NOMO-1 treated with DMSO at 0.1 percent for 48 hours (cell line): ENCODE results near the gene ANP32B.
"Not testable (repeated sequence)": the region's sequence is repeated elsewhere in the genome, so short reads cannot be mapped to it uniquely, and the experiment has no call there.

Source experiments
- DNase-seq: peaks from one replicate; lab custom pipeline; 2025; ENCODE audit not compliant: unreplicated experiment; lab: John Stamatoyannopoulos, UW

The ANP32B gene

DNA sequence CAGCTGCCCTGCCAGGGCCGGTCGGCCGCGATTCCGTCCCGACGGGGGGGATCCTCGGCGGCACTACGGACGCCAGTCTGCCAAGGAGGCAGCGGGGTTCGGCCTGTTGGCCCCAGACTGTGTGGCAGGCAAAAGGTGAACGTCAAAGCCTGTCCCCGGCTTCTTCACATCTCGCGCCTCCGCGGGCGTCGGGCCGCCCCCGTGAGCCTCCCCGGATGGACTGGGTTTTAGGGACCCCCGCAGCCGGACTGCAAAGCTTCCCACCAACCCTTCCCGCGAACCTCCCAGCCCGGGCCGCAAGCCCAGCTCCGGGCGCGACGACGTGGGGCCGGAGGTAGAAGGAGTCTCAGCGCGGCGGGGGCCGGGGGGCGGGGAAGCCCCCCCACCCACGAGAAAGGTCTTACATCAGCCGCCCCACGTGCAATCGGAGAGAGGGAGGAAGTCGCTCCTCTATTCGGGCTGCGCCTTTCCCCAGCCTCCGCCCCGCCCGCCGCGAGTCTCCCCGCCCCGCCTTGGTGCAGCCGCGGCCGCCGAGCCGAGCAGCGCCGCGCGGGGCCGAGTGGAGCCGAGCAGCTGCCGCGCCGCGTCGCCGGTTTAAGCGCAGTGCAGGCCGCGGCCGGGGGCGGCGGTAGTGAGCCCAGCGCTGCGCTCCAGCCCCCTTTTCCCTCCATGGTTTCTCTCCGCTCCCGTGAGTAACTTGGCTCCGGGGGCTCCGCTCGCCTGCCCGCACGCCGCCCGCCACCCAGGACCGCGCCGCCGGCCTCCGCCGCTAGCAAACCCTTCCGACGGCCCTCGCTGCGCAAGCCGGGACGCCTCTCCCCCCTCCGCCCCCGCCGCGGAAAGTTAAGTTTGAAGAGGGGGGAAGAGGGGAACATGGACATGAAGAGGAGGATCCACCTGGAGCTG, at the start of gene ANP32B:
TSS of gene ANP32B (plus strand) at position 659 of the 906 bp plus-strand sequence. CDS start at position 874, 215 bp downstream.
- DNase-seq, result peak; percentile 90

DNA sequence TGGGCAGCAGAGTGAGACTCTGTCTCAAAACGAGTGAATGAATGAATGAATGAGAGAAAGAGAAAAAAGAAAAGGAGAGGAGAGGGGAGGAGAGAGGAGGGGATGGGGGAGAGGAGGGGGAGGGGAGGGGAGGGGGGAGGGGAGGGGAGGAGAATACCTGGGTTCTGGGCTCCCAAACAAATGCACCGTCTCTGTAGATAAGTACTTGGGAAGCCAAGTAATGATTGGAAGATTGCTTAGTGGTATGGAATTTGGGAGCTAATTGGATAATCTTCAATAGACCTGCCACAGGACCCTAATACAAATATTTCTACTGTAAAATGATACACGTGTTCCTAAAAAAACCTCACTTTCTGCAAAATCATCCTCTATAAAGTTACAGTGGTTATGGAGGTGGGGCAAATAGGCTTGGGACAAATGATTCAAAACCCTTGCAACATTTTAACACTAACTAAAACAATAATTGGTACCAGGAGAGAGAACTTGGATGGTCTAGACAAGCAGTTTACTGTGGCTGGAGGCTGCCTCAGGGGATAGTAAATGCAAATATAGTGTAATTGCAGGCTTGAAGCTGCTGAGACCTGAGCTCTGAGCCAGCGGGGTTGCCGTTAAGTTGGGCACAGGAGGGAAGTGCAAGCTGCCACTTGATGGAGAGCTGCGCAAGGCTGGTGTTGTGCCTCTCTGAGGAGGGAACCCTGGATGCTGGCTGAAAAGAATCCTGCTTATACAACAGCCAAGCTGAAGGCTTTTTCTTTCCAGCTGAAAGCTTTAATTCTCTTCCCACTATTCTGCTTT, 48.6 kb upstream of the ANP32B start:
- DNase-seq, result no peak

DNA sequence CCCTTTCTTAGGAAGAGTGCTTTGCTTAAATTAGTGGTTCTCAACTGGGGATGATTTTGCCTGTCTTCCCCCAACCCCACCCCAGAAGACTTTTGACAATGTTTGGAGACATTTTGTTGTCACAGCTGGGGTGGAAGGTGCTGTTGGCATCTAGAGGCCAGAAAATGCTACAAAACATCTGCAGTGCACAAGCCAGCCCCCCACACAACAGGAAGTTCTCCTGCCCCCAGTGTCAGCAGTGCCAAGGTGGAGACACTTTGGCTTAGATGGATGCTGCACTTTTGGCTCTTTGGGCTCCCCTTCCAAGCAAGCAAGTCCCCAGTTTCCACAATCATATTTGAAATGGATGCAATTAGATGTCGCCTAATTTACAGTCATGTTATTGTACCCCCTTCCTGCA, 47.9 kb upstream of the ANP32B start:
- DNase-seq, result no peak

DNA sequence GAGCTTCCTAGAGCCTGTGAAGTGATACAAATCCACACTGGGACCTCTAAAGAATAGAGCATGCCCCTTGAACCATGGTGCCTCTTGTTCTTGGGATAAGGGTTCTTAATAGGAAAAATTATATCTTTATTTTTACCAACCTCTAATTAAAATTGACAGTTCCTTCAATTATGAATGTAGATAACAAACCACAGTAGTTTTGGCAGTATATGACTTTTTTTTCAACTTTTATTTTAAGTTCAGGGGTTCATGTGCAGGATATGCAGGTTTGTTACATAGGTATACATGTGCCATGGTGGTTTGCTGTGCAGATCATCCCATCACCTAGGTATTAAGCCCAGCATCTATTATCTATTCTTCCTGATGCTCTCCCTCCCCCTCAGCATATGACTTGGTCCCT, 46.1 kb upstream of the ANP32B start:
- DNase-seq, result no peak

DNA sequence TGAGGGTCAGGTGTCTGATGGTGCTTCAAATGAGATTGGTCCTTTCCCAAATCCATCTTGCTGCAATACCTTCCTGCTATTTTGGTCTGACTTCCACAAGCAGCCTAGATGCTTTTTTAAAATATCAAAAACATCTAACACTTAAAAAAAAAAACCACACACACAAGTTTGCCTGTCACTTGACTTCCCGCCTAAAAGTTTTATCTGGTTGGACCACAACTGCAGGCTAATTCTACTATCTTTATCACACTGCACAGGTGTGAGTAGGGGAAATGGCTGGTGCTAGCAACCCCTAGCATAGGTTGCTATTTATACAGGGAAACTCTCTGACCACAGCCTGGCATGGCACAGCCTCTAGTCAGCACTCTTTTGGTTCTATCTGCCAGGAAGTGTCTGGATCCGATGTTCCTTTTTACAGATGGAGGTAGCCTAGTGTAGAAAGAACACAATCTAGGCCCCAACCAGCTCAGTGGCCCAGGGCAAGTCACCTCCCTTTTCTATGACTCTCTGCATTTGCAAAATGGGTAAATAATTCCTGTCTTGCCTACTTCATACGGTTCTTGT, 45.0 kb upstream of the ANP32B start, which contains the start of gene HEMGN:
TSS of gene HEMGN (minus strand) at position 92 of the 564 bp plus-strand sequence. CDS start at position 56, 36 bp downstream.
- DNase-seq, result no peak

DNA sequence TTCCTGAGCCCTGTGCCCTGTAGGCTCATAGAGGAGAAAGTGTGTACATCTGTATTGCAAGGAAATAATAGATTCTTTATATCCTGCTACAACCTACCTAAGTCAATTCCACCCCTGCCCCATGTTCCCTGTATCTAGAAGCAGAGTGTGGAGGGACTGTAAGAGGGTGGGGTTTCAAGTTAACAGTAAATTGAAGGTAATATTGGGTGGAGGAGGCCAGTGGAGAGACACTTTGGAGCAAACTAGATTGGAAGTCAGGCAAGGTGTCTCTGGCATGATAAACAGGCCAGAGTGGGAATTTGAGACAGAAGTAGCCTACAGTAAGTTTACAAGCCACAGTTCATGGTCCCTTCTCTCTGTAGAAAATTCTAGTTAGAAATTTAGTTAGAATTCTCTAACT, 42.9 kb upstream of the ANP32B start:
- DNase-seq, result no peak

DNA sequence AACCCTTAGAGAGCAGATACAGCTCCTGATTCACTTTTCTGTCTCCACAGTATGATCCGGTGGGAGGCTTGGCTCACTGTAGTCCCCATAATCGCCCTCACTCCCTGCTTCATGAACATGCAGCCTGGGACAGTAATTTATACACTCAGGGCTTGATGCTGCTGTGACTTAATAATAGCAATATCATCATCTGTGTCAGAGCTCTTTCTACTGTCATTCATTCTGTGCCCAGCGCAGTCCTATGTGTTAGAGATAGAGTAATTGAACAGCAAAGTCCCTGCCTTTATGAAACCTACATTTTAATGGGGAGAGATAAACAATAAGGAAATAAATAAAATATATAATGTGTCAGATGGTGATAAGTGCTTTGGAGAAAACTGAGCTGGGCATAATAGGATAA, 42.4 kb upstream of the ANP32B start:
- DNase-seq, result no peak

DNA sequence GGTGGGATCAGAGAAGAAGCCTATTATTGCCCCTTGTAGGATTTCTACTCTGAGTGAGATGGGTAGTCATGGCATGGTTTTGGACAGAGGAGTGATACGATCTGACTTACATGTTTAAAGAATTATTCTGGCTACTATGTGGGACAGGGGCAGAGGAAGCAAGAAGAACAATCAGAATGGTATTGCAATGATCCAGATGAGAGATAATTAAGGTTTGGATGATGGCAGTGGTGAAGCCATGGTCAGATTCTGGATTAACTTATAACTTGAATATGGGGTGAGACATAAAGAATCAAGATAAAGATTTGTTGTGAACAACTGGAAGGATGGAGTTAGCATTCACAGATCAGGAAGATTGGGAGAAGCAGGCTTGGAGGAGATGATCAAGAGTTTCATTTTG, 41.8 kb upstream of the ANP32B start:
- DNase-seq, result no peak

DNA sequence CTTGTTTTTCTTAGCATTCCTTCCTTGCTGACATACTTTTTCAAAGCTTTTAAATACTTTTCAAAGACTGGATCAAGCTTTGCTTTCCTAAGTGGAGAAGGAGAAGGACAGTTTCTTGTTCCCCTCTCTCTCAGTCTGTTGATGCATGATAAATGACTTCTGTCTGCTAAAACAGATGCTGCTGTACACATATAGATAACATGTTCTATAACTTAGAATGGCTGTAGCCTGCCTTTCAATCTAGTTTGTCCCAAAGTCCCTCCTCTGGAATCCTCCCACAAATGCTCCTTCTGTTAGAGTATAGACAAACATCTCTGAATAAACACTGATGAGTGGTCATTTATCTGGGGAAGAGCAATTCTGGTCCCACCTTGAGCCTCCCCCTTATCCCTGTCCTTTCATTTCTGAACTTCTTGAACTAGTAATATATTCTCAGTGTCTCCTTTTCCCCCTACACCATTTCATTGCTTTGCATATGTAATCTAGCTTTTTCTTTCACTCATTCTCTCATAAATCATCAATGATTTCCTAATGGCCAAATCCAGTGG, 39.8 kb upstream of the ANP32B start:
- DNase-seq, result peak; percentile 61

DNA sequence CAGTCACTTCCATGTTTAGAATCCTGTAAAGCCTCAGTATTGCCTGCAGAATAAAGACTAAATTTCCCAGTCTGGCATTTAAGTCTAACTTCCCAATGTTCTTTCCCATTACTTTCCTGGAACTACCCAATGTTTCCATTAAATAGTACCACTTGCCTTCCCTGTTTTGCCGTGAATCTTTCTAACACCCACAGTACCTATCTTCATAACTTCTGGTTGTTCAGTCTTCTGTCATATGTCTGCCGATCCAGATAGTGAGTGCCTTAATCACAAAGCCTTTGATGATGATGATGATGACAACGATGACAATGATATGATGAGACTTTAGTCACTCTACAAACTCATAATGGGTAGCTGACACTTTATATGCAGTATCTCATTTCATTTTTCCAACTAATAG, 38.5 kb upstream of the ANP32B start:
- no peak for DNase-seq

DNA sequence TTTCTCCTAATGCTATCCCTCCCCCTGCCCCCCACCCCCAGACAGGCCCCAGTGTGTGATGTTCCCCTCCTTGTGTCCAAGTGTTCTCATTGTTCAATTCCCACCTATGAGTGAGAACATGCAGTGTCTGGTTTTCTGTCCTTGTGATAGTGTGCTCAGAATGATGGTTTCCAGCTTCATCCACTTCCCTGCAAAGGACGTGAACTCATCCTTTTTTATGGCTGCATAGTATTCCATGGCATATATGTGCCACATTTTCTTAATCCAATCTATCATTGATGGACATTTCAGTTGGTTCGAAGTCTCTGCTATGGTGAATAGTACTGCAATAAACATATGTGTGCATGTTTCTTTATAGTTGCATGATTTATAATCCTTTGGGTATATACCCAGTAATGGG, 37.7 kb upstream of the ANP32B start:
- DNase-seq, result not testable (repeated sequence)

DNA sequence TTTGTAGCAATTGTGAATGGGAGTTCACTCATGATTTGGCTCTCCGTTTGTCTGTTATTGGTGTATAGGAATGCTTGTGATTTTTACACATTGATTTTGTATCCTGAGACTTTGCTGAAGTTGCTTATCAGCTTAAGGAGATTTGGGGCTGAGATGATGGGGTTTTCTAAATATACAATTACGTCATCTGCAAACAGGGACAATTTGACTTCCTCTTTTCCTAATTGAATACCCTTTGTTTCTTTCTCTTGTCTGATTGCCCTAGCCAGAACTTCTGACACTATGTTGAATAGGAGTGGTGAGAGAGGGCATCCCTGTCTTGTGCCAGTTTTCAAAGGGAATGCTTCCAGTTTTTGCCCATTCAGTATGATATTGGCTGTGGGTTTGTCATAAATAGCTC, 36.0 kb upstream of the ANP32B start:
- DNase-seq, result not testable (repeated sequence)

DNA sequence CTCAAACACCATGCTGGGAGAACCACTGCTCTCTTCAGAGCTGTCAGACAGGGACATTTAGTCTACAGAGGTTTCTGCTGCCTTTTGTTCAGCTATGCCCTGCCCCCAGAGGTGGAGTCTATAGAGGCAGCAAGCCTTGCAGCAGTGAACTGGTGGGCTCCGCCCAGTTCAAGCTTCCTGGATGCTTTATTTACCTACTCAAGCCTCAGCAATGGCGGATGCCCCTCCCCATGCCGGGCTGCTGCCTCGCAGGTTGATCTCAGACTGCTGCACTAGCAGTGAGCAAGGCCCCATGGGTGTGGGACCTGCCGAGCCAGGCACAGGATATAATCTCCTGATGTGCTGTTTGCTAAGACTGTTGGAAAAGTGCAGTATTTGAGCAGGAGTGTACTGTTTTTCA, 32.3 kb upstream of the ANP32B start:
- DNase-seq, result not testable (repeated sequence)

DNA sequence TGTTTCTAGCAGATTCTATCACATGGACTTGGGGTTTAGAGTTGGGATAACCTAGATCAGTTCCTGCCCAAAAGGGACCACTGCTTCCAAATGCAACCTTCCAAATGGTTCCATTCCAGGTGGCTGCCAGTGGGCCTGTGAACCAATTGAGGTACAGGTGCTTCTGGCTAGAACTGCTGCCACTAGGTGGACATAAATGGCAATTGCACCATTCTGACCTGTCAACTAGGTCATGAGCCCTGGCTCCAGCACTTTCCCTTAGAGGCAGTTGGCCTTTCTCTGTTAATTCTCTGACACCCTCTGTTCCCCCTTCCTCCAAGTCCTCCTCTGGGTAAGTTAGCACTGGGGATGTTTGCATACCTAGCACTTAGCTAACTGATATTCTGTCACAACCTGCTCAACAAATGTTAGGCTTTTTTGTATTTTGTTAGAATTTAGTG, 28.6 kb upstream of the ANP32B start:
- peak; percentile 35 for DNase-seq

DNA sequence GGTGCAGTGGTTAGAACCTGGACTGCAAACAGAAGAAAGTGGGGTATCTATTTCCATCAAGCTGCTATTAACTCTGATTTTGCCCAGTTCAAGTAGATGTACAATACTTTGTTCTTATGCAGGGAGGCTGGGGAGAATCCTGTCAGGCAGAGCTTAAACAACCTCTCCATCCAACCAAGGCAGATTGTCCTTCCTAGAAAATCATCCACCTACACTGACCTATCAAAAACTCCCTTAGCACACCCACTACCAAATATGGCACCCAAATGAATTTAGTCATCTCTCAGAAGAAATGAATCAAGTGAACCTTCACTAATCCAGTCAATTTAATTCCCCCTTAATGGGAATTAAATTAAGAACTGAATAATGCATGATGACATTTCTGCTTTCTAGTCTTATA, 26.8 kb upstream of the ANP32B start:
- no peak for DNase-seq

DNA sequence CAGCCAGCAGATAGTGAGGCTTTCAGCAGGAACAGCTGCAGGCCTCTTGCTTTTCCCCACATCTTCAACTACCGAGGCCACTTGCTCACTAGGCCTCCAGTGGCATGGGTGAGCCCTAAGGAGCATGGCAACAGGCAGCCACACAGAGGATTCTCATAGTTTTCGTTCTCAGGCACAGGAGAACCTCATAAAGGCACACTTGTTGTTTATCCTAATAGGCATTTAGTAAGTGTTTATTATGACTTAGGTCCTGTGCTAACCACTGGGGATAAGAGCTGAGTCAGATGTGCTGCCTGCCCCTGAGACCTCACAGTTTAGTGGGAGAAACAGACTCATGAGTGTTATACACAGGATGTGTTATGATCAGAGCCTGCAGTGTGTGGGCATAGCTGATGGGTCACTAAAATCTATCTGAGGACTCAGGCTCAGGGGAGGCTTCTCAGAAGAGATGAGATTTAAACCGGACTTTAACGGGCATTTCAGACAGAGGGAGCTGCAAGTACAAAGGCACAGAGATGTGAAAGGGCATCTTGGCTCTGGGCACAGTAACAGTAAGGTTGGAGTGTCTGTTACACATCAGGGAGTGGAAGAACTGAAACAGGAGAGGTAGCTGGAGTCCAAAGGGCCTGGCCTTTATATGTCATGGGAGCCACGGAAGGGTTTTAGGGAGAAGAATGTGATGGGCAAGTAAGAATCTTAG, 24.2 kb upstream of the ANP32B start:
- DNase-seq, result no peak

DNA sequence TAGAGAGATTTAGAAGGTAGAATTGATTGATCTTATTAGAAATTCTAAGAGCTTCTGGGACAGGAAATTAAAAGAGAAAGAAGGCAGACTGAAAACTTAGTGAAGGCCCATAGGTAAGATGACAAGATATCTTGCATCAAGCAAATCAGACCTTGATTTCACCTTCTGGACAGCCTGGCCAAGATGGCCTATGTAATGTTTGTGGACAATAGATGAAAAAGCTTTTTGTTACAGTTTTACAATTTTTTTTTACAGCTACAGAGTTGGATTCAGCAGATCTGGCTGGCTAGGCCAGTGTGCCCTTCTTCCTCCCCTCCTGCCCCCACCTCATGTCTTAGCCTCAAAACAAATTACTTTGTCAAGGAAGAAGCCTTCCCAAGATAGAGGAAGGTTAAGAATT, 23.6 kb upstream of the ANP32B start:
- DNase-seq, result no peak

DNA sequence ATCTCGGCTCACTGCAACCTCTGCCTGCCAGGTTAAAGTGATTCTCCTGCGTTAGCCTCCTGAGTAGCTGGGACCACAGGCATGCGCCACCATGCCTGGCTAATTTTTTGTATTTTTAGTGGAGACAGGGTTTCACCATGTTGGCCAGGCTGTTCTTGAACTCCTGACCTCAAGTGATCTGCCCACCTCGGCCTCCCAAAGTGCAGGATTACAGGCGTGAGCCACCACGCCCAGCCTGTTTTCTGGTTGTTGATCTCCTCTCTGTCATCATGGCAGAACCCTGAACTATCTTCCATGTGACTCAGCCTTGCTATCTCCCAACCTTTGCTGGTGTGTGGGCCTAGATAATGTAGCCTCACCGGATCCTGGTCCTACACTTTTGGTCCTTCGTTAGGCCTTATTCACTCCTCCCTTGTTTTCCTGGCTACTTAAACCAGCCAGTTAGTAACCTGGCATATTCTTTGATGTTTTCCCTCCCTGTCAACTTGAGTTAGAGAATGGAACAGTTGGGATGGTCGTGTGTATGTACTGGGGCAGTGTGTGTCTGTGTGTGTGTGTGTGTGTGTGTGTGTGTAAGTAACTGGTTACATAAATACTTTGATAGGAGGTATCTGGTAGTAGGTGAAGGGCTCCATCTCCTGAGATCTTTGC, 22.3 kb upstream of the ANP32B start:
- DNase-seq, result not testable (repeated sequence)

DNA sequence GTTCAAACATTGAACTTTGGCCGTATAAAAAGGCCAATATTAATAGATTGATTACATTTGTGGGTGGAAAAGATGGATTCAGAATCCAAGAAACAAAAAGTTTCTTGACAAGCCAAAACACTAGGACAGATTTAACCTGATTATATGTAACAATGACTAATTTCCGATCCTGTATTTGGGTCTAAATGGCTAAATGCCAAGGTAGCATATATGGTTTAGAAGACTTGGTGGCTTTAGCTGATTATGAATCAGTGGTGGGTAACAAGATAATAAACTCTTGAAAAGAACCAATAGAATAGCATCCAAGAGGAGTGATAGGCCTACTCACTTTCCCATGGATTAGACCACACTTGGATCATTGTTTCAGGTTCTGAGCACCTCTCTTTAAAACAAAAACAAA, 21.8 kb upstream of the ANP32B start:
- no peak for DNase-seq

DNA sequence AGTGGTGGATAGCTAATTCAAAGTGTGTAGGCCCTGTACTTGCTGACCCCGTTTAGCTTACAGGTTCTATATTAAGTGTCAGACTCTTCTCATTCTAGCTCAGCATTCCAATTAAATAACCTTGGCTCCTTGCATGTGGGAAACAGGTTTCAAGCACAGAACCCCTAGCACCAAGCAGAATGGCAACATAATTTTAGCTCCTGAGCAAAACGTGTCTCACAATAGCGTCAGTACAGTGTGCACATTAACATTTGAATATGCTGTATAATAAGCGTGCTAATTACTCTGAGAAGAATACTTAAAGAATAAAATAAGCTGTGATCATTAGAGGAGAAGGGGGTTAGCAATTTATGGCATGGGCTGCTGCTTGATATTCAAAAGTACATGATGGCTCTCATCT, 21.0 kb upstream of the ANP32B start:
- DNase-seq, result no peak
